ENCODE measurements around the gene PRDM16. TPM values are rescaled to one million over a fixed set of nuclear protein-coding genes. Genes with fewer than 3 reads are reported as not detected.

The PRDM16 gene
- total and polyA plus RNA-seq, 2 experiments from 2014 or later, result 0.14 to 0.16 TPM

GRCh38 chr1:3363756-3364155 lies 294.8 kb downstream of the PRDM16 start (continued):
- TF ChIP-seq ZNF462 (CRISPR knock-in tag; IDR thresholded peaks at IDR 0.05) (no peak), STAT1 (IDR thresholded peaks at IDR 0.05; ENCODE audit: unreplicated experiment) (no peak), NANOG (IDR thresholded peaks at IDR 0.05; ENCODE audit: borderline replicate concordance) (no peak), CTCF (conservative IDR thresholded peaks at IDR 0.05; ENCODE audit: low read depth in 2 of 2) (no peak)
- TF ChIP-seq, protein P1, sequence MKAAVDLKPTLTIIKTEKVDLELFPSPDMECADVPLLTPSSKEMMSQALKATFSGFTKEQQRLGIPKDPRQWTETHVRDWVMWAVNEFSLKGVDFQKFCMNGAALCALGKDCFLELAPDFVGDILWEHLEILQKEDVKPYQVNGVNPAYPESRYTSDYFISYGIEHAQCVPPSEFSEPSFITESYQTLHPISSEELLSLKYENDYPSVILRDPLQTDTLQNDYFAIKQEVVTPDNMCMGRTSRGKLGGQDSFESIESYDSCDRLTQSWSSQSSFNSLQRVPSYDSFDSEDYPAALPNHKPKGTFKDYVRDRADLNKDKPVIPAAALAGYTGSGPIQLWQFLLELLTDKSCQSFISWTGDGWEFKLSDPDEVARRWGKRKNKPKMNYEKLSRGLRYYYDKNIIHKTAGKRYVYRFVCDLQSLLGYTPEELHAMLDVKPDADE (IDR thresholded peaks at IDR 0.05), result no peak

- Histone ChIP-seq H4K20me1 (replicated peaks; ENCODE audit: insufficient read depth) (no peaks in the 10 kb centered on the region), H3K36me3 (ENCODE audit: insufficient read depth) (no peaks in the 10 kb centered on the region), H3K27ac (ENCODE audit: low read depth) (no peak overlapping the region), H3F3A (replicated peaks; ENCODE audit: low read depth) (no peaks in the 10 kb centered on the region), H3K4me3 (no peak overlapping the region), H2AFZ (no peak overlapping the region), H3K4me2 (no peak overlapping the region), H3K79me2 (replicated peaks; ENCODE audit: insufficient read depth) (no peaks in the 10 kb centered on the region), H3K9me2 (ENCODE audit: insufficient read depth) (no peaks in the 10 kb centered on the region), H3K27me3 (ENCODE audit: insufficient read depth) (no peaks in the 10 kb centered on the region), H3K4me1 (ENCODE audit: insufficient read depth) (peaks cover 4% of the 10 kb centered on the region; the same call in 1 of the 2 replicates)
- no peak overlapping the region for H3K4me3 Mint-ChIP-seq
- peaks cover 3% of the 10 kb centered on the region for H3K27me3 Mint-ChIP-seq (ENCODE audit: insufficient read depth, low read depth, poor library complexity)
- no peak overlapping the region for H3K27ac Mint-ChIP-seq
- peaks cover 17% of the 10 kb centered on the region for H3K4me1 Mint-ChIP-seq
- H3K9me3 Mint-ChIP-seq, result no peaks in the 10 kb centered on the region
- no peaks in the 10 kb centered on the region for H3K36me3 Mint-ChIP-seq (ENCODE audit: low read depth)
- ATAC-seq (no peak), DNase-seq (ENCODE audit: low spot score) (no peak)
- TF ChIP-seq, protein P1 (IDR thresholded peaks at IDR 0.05), result no peak
- TF ChIP-seq JUNB (IDR thresholded peaks at IDR 0.05; ENCODE audit: unreplicated experiment), result no peak
- TF ChIP-seq POLR2AphosphoS5 (IDR thresholded peaks at IDR 0.05; ENCODE audit: low read depth), result no peak
- no peak for TF ChIP-seq REST (IDR thresholded peaks at IDR 0.05; ENCODE audit: unreplicated experiment)
- no peak for TF ChIP-seq CTCF (conservative IDR thresholded peaks at IDR 0.05; ENCODE audit: low read depth in 2 of 2)
Measured at GRCh38 chr1:3364551-3364950, 295.5 kb downstream of the PRDM16 start.

All from GM23338 (cell line).